Measurements from ENCODE around the gene FKBP7.
A peak's percentile ranks its signal among the peaks of the same experiment; 100 is the strongest.

Gene FKBP7

GRCh38 chr2:178415979-178416378, 62.4 kb downstream of the FKBP7 start:
- H3K9me3 ChIP-seq (ENCODE audit: severe bottlenecking), result no peaks in the 10 kb centered on the region
- H3K4me3 ChIP-seq (ENCODE audit: severe bottlenecking), result no peak overlapping the region
- no peaks in the 10 kb centered on the region for H3K27me3 ChIP-seq (ENCODE audit: insufficient read depth, poor library complexity, severe bottlenecking)
- no peak for TF ChIP-seq CTCF (IDR thresholded peaks at IDR 0.05; ENCODE audit: poor library complexity, severe bottlenecking)
- DNase-seq (ENCODE audit: low spot score), result no peak
- ATAC-seq (ENCODE audit: low read depth), result no peak
- peaks cover 8% of the 10 kb centered on the region; the same call in 1 of the 2 replicates for H3K36me3 ChIP-seq (ENCODE audit: low read depth)
- no peak overlapping the region for H3K27ac ChIP-seq (ENCODE audit: poor library complexity, severe bottlenecking)
- peaks cover 23% of the 10 kb centered on the region for H3K4me1 ChIP-seq (ENCODE audit: insufficient read depth, poor library complexity, severe bottlenecking)

GRCh38 chr2:178414266-178415247, 63.8 kb downstream of the FKBP7 start:
- Histone ChIP-seq H3K4me3 (ENCODE audit: severe bottlenecking) (peak overlapping the region; percentile 60), H3K9me3 (ENCODE audit: severe bottlenecking) (no peaks in the 10 kb centered on the region), H3K36me3 (ENCODE audit: low read depth) (peaks cover 2% of the 10 kb centered on the region; the same call in 1 of the 2 replicates), H3K27me3 (ENCODE audit: insufficient read depth, poor library complexity, severe bottlenecking) (no peaks in the 10 kb centered on the region), H3K4me1 (ENCODE audit: insufficient read depth, poor library complexity, severe bottlenecking) (peaks cover 23% of the 10 kb centered on the region), H3K27ac (ENCODE audit: poor library complexity, severe bottlenecking) (peak overlapping the region; percentile 70)
- peak; percentile 88 for DNase-seq (ENCODE audit: low spot score)
- peak; percentile 97 for TF ChIP-seq CTCF (IDR thresholded peaks at IDR 0.05; ENCODE audit: poor library complexity, severe bottlenecking)
- ATAC-seq (ENCODE audit: low read depth), result peak; percentile 84
